GM21619 (cell line): ENCODE measurements around the gene AFF4.
"Not testable (repeated sequence)": the region's sequence is repeated elsewhere in the genome, so short reads cannot be mapped to it uniquely, and the experiment has no call there.

Experiments used
- ATAC-seq: cut with Tn5 transposase; IDR thresholded peaks from one replicate; pipeline ENCODE4 v1.9.1; 2021; ENCODE audit not compliant: unreplicated experiment

The AFF4 gene

DNA sequence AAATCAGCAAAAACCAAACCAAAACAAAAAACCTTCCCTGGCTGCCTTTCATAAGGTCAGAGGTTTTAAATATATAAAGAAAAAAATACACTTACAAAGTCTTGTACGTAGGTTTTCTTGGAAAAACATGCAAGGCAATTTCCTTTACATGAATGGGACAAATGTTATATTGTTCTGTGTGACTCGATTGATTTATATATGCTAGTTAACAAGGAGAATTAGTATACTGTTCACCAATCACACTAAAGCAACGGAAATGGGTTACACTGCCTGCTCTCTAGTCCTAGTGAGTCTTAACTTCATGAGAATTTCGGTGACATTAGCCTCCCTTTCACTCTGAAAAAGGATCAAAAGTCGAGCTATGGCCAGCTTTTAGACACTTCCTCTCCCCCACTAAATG is 102.7 kb downstream of the AFF4 start:
- no peak for ATAC-seq

DNA sequence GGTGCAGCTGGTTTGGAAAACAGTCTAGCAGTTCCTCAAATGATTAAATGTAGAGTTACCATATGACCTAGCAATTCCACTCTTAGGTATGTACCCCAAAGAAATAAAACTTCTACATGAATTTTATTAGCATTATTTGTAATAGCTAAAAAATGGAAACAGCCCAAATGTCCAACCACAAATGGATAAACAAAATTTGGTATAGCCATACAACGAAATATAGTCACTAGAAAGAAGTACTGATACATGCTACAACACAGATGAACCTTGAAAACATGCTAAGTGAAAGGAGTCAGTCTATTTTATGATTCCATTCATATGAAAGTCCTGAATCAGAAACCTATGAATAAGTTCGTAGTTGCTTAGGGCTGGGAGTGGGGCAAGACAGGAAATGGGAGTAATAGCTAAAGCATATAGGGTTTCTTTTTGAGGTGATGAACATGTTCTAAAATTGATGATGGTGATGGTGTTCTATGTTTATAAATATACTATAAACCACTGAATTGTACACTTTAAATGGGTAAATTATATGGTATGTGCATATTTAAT is 103.5 kb downstream of the AFF4 start:
- ATAC-seq = no peak

DNA sequence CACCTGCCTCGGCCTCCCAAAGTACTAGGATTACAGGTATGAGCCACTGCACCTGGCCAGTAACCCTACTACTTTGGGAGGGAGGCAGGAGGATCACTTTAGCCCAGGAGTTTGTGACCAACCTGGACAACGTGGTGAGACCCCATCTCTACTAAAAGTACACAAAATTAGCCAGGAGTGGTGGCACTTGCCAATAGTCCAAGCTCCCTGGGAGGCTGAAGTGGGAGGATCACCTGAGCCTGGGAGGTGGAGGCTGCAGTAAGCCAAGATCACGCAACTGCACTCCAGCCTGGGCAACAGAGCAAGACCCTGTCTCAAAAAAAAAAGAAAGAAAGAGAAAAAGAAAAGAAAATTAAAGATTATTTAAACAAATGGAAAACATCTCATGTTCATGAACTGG is 107.4 kb downstream of the AFF4 start:
- no peak for ATAC-seq

DNA sequence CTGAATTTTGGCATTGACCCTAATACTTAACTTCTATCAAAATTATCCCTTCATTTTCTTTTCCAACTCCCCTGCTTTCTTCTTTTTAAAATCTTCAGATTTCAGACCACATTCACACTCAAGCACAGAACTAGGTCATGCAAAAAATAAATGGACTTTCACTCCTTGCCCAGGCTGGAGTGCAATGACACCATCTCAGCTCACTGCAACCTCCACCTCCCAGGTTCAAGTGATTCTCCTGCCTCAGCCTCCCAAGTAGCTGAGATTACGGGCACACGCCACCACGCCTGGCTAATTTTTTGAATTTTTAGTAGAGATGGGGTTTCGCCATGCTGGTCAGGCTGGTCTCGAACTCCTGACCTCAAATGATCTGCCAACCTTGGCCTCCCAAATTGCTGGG is 108.4 kb downstream of the AFF4 start:
- ATAC-seq = not testable (repeated sequence)

DNA sequence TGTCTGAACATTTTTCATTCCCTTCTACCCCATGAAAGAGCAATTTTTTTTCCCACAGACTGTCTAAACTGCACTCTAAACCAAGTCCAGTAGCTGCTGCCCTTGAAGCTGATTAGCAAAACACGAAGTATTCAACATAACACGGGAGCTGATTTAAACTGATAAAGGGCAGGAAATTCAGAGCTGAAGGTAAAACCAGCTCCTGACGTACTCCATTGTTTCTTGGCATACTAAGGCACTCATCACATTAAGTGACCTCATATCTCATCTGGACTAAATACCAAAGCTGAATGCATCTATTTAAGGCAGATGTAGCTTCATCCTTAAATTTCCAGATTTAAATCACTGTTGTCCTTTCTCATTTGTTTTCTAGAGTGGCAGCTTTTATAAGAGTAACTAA is 109.1 kb downstream of the AFF4 start:
- no peak for ATAC-seq

DNA sequence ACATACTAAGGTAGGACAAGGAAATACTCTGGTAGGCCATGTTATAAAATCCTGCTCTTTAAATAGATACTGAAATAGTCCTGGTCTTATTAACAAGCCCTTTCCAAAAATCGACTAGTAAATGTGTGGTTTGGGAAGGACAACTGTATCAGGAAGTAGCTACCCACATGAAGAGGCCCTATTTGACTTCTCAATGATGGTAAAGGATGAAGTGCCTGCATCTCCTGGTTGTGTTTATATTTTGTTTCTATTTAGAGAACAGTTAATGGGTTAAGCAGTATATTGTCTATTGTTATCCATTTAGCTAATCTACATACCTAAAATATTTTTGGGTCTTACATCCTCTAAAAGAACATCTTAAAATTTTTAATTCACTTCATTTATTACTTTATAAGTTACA is 109.6 kb downstream of the AFF4 start:
- no peak for ATAC-seq

DNA sequence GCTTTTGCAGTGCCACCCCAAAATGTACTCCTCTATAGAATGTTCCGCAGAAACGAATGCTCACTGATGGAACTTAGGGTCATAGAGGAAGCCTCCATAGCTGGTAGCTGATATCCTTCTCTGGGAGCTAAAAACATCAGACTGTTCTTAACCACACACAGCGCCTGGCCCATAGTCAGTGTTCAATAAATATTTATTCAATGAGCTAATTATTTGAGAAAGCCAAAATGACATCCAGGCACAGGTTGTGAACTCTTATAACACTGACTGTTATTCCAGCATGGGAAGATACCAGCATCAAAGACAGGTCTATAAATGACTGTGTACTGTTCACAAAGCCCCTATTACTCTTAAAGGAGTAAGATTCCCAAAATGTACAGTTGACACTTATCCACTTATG is 110.1 kb downstream of the AFF4 start:
- ATAC-seq = no peak

DNA sequence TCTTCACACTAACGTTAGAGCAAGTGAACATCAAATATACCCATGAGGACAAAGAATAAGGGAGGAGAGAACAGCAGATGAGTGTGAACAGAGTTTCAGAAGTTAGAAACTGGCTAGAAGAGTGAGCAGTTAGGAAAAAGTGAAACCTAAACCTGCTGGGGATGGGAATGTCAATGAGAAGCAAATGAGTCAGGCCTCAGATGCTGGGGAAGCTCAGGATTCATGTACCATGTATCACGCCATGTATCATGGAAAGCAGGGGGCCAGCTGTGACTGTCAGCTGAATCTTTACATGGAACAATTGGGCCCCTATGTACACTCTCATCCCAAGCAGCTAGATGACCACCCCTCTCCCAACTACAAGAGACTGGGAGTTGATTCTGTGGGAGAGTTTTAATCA is 113.4 kb downstream of the AFF4 start:
- no peak for ATAC-seq

DNA sequence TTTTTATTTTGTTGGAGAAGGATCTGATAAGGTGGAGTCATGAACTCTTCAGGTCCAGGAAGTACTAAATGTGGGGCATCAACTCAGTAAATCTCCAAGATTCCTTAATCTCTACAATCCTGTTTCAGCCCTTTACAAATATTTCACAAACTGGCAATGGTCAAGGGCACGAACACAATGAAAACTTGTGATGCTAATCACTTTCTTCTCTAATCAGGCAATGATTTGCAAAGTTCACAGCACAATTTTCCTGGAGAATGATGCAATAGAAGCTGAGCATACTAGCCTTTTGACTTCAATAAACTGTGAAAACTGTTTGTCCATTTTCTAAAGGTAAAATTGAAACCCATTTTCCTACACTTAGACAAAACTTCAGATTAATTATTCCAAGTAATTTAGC is 114.1 kb downstream of the AFF4 start:
- no peak for ATAC-seq

DNA sequence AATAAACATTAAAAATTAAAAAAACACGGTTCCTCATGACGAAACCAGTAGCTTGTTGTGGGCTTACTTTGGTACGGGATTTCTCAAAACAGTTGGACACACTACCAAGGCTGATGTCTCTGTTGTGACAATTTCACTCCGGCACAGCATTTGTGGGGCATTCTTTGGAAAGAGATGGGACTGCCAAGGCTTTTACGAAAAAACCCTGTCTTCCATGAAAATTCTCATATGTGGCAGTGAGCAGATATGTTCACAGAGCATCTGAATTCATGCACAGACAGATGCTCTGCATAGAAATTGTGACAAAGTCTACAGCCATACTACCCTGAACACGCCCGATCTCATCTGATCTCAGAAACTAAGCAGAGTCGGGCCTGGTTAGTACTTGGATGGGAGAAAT is 115.2 kb downstream of the AFF4 start:
- ATAC-seq = no peak

DNA sequence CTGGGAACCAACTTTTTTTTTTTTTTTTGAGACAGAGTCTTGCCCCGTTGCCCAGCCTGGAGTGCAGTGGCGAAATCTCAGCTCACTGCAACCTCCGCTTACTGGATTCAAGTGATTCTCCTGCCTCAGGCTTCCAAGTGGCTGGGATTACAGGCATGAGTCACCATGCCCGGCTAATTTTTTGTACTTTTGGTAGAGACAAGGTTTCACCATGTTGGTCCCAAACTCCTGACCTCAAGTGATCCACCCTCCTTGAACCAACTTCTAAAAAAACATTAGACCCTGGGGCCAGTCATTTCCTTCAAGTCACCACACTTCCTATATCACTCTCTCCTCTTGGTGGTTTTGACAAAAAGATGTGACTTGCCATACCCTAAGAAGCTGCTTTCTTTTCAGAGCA is 122.1 kb downstream of the AFF4 start:
- ATAC-seq = no peak

DNA sequence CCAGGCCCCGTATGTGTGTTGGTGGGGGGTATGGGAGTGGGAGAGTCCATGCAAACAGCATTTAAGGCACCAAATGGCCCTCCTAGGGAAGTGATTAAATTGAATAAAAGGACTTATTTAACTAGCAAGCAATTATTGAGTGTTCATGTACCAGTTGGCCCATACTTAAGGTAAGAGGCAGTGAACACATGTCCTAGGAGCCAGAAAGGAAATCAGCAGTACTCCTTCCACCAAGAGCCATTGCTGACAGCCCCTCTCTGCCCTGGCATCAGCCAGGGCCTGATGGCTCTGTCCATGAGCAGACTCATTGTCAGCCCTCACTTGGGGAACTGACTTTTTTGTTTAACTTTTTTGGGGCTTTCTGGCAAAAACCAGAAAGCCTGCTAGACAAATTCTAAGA is 122.5 kb downstream of the AFF4 start:
- ATAC-seq = no peak

DNA sequence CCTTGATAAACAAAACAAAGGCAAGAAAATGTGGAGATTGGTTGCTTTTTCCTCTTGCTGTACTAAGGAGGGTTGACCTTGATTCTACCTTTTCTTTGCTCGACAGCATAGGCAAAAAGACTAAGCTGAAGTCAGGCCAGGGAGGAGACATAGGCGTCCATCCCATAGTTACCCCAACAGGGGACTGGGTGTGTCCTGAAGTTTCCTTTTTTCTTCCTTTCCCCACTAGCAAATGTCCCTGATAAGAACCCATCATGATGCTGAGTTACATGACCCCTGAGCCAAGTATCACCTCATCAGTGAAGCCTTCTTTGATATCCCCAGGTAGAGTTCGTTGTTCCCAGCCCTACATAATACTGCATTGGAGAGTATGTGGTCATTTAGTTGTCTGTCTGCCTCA is 123.1 kb downstream of the AFF4 start:
- no peak for ATAC-seq

DNA sequence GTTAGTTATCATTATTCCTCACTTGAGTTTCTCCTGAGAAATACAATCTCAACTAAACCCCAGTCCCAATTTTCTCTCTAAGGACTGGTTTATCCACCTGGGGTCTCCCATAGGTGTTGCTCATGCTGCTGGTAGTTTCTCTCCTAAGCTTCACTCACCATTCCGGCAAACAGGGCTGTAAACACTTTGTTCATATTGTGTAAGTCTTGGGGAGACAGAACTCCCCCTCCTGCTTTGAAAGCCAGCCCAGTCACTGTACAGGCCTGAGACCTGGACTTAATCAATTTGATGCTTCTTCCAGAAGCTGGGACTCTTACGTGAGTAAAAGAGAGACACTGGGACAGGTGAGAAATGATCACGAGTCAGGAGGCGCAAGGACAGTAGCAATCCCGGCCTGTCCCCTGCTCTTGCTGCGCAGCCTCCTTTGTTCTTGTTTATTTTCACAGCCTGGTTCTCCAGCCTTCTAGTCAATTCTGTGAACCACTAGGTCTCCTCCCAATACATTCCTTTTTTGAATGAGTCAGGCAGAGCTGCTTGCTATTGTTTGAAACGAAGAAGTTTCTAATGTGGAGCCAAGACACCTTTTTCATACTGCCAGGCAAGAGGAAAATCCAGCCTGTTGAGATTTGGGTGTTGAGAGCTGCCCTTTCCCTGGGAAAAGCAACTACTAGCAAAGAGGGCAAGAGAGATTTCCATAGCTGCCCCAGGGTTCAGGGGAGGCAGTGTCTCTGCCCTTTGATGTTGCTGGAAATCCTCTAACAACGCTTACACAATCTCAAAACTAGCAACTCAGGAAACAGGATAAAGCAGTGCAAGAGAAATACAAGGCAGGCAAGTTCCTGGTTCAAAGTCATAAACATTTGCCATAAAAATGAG is 123.8 kb downstream of the AFF4 start:
- no peak for ATAC-seq

DNA sequence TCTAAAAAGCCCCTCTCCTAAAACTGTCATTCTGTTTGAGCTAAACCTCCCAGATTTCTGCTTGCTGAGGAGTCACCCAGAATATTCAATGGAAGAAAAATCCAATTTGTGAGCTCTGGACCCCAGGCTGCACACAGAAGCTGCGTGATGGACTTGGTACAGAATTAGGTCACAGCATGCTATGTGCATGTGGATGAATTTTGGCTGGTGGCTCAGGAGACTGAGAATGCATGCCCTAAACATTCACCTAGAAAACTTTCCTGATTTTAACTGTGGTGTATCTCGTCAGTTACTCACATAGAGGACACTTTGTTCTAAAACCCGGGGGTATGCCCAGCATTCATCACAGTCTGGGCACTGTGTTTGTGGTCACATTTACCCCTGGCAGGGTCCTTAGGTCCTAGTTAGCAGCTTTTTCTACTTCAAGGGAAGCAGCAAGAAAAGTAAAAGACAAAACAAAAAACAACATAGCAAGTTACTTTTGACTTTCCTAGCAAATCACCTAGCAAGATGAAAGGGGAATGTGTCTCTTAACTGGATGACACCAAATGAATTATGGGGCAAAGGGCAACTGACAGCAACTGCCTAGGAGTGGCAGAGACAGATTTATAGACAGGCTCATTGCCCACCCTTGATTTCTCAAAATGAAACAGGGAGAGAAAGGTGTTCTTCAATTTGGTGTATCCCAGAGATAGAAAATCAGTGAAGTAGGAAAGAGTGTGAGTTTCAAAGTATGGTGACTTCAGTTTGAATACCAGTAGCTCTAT is 124.7 kb downstream of the AFF4 start:
- no peak for ATAC-seq

DNA sequence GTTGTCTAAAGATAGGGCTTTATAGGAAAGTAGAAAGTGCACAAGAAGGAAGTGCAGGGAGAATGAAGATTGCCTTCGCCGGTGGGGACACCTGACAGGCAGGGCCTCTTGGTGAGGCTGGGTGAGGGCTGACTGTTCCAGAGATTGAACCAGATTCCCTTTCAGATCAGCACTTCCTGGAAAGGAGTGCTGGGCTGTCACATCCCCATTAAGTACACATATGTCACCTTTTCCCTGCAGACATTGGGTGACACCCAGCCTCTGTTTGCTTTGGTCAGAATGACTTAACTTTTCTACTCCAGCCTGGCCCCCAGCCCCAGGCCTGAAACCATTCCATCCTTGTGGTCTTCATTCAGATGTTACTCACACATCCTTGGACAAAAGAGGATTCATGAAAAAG is 125.6 kb downstream of the AFF4 start:
- no peak for ATAC-seq

DNA sequence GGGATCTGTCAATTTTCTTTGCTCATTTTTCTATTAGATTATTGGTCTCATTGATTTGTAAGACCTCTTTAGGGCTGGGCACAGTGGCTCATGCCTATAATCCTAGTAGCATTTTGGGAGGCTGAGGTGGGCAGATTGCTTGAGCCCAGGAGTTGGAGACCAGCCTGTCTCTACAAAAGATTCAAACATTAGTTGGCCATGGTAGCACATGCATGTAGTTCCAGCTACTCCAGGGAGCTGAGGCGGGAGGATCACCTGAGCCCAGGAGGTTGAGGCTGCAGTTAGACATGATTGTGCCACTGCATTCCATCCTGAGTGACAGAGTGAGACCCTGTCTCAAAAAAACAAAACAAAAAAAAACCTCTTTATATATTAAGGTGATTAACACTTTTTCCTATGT is 126.6 kb downstream of the AFF4 start:
- ATAC-seq = no peak

DNA sequence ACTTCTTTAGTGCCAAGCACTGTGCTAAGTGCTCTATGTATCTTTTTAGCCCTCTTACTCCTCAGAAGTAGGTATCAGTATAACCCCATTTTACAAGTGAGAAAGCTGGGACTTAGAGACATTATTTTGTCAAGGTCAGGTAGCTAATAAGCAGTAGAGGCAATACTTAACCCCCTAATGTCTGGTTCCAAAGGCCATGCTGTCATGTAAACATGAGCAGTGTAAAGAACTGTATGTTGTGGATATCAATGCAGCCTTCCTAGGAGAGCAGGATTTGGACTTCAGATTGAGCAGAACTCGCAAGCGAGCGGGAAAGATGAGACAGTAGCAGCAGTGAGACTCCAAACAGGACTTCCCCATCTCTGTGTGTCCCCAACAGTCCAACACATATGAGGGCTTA is 129.4 kb downstream of the AFF4 start:
- ATAC-seq = no peak

DNA sequence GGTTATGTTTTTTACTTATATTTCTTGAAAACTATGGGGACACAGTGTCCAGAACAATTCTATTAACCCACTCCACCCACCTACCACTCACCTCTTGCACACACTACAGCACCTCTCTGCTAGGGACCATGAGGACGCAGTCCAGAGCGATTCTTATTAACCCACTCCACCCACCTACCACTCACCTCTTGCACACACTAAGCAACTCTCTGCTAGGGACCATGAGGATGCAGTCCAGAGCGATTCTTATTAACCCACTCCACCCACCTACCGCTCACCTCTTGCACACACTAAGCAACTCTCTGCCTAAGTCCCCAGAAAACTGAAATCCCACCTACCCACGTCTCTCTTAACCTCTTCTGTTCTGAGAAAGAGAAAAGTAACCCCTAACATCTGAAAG is 130.8 kb downstream of the AFF4 start:
- no peak for ATAC-seq

DNA sequence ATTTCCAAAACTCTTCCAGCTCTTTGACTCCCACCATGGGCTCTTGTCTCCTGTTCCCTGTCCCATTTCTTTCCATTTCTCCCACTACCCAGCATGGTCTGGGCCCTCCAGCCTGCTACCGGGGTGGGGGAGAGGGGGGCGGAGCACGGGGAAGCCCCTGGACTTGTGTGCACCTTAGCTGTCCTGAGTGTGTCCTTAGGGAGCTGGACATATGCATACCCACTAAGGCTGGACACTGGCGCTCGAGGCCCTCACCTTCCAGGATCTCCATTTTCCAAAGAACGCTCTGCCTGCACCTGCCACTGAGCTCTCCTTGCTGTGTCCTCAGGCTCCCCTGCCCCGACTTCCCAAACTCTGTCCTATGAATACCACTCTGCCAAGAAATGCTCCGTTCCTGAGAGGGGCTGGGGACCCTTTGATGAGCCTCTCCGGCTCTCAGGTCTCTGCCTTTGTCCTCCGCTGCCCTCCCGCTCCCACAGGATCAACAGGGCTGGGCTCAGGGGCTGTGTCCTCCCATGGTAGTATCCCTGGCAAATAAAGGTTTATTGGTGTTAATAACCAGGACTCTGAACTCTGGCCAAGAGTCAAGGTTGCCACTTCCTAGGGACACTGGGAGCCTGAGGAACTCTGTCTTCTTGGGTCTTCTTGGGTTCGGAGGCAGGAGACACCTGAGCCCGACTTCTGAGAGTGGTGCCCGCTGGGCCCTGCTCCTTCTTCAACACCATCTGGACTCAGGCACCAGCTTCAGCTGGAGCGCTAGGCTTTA is 132.2 kb downstream of the AFF4 start:
- ATAC-seq = no peak

DNA sequence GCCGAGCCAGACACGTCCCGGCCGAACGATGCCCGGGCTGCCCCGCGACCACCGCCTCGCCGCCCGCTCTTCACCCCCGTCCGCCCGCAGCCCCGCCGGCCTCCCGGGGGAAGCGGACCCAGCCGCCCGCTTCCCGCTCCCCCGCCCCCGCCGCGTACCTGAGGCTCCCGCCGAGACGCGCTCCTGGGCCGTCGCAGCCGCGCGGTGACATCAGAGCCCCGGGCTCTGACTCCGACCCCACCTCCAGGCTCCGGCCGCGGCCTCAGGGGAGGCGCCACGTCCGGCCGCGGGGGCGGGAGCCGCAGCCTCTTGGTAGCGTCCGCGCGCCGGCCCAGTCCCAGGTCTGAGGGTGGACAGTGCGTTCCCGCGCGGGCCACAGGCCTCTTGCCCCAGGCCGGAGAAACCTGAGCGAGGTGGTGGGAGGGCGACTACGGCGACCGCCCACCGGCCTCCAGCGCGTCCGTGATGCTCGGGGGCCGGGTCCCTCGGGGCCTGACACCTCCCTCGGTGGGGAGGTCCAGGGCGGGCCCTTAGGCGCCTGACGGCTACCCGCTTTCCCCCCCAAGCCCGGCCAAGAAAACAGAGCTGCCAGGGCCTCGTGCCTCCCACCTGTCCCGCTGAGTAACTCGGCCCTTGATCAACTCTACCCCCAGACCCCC is 132.9 kb downstream of the AFF4 start, which contains the start of gene SHROOM1:
TSS of gene SHROOM1 (minus strand) at position 212 of the 659 bp plus-strand sequence. CDS start 4,507 bp downstream, outside the sequence.
- ATAC-seq = peak; percentile 60
